HL-60/S4 treated with phorbol 12-myristate 13-acetate at 8.2 ng/mL for 4 days and 3 days (cell line): Measurements from ENCODE around the gene SCARB1.

Experiments
- in situ Hi-C: fragments of 300-500 bp; cut with MboI; formaldehyde crosslinking; loops from 2 replicates; pipeline ENCODE4 v1.15.0; 2022; ENCODE audit warnings: low sequenced_read_pairs

The SCARB1 gene

DNA sequence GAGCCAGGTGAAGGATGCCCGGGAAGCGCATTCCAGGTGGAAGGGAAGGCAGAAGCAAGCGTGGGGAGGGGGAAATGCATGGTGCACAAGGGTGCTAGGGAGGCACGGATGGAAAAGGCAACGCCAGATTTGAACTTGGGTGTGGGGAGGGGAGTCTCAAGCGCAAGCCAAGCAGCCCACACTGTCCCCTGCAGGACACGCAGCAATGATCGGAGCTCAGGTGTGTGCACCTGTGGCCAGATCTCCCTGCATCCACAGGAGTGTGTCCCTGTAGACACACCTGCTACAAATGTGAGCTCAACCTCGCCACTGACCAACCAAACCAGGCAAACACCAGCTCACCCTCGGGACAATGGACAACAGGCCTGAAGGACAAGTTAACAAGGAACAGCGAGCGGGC lies 63.2 kb downstream of the SCARB1 start:
- in situ Hi-C loops: no loop called here

DNA sequence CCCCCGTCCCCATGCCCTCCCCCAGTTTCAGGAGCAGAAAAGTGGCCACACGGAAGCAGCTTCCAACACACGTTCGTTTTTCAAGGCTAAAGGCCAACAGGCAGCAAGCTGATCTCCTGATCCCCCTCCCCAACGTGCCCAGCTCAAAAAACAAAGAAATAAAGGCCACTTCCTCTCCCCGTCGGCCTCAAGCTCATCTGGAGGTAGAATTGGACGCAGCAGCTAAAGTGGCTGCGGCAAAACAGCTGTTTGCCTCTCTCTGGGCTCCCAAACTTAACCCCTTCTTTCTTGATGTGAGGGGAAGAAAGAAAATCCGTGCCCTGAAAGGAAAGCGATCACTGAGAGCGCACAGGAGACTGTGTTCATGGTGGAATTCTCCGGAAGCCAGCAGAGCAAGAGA lies 66.3 kb downstream of the SCARB1 start:
- in situ Hi-C loops: no loop called here

DNA sequence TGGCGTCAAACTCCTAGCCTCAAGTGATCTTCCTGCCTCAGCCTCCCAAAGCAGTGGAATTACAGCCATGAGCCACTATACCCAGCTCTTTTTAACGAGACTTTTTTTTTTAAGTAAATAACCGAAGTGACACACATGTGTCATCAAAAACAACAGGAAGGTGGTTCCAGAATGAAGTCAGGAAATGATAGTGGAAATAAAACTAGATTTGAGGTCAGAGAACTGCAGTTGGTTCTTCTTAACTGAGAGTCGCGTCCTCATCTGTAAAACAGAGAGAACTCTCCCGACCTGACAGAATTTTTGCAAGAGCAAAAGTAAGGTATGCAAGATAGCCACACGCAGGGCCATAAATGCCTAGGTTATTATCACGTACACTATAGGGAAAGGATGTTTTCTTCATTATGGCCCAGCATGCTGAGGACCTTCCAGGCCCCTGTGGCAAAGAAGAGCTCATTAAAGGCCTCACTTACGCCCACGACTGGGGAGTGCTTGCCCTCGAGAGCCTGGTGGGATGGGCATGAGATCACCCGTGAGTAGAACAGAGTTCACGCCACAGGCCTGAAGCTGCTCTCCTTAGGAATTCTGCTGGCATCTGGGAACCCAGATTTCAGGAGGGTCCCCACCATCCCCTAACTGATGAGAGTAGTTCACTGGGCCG lies 67.2 kb downstream of the SCARB1 start:
- in situ Hi-C loops: no loop called here

DNA sequence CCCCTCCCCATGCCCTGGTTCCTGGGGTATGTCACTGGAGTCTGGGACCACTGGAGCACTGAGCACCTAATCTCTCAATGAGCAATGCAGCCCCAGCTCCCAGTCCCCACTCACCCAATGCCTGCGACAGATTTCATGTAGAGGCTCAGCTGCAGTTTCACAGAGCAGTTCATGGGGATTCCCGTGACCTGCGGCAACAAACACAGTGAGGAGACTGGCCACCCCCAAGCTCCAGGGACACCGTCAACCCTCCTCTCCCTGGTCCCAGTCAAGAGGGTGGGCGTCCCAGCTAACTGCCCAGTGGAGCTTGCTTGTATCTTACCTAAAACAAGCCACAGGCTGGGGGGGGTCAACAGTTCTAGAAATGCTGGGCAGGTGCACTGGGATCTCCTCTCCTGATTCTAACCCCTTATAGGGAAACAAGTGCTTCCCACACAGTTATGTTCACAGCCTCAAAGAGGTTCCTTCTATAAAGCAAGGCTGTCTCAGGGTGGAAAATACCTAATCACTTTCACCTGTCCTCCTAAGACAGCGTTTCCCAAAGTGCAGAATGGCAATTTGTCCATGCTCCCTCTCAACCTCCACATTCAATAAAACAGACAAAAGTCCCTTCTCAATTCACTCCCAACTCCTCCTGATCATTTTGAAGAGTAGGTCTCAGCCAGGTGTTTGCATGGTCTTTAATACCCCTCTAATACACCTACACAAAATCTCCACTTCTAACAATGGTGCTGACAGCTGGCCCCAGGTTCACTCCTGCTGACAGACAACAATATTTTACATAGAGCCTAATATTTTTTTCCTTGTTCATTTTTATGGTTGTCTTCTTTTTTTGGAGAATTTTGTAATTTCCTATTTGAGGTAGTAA lies 68.3 kb downstream of the SCARB1 start:
- in situ Hi-C loops: no loop called here

DNA sequence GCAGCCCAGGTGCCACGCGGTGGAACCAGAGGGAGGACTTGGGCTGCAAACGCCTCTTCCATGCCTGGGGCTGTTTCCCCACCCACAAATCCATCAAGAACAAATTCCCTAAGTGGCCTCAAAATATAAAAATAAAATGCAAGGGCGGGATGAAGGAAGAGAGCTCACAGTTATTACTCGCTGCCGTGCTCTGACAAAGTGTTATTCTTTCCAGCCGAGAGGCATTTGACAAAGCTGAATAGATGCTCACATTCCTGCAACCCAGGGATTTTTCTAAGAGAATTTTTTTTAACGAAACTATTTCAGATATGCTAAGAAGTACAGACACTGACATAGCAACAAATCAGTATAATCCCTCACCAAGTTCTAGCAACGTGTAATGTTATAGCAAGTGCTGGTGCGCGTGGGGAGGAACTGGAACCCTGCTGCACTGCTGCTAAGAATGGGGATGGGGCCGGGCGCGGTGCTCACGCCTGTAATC lies 70.7 kb downstream of the SCARB1 start:
- in situ Hi-C loops: no loop called here

DNA sequence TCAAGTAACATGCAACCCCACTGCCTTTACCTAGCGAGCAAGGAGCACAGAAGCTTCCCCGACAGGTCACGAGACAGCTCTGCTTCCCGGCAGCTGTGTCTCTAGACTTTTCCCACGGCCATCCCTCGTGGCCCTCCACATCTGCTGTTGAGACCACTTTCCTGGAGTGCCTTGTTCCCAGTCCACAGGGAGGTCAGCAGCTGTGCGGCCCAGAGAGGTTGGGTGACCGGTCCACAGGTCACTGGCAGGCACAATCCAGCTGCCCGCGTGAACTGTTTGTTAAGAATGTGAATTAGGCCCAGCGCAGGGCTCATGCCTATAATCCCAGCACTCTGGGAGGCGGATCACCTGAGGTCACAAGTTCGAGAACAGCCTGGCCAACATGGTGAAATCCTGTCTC lies 71.5 kb downstream of the SCARB1 start:
- in situ Hi-C loops: no loop called here

DNA sequence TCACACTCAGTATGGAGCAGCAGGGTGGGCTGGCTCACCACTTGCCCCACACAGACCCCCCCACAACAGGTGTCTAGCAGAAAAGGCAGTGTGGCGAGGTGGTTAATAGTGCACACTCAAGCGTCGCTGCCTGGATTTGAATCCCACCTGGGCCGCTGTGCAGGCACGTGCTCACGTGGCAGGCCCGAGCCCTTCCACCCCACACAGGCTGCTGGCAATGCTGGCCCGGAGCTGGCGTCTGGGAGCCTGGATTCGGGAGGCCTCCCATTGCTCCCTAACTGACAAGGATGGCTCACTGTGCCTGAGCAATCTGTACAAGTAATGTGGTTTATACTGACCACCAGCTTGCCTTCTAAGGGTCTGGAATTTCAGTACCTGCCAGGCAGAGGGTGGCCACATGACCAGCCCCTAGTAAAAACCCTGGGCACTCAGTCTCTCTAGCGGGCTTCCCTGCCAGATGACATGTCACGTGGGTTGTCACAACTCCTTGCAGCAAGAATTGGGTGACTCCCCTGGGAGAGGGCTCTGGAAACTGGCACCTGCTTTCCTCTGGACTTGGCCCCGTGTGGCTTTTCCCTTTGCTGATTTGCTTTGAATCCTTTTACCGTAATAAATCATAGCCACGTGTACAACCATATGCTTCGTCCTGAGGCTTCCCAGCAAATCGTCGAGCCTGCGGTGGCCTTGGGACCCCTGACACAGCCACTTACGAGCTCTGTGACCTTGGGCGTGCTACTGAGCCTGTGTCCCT lies 72.8 kb downstream of the SCARB1 start:
- in situ Hi-C loops: no loop called here

DNA sequence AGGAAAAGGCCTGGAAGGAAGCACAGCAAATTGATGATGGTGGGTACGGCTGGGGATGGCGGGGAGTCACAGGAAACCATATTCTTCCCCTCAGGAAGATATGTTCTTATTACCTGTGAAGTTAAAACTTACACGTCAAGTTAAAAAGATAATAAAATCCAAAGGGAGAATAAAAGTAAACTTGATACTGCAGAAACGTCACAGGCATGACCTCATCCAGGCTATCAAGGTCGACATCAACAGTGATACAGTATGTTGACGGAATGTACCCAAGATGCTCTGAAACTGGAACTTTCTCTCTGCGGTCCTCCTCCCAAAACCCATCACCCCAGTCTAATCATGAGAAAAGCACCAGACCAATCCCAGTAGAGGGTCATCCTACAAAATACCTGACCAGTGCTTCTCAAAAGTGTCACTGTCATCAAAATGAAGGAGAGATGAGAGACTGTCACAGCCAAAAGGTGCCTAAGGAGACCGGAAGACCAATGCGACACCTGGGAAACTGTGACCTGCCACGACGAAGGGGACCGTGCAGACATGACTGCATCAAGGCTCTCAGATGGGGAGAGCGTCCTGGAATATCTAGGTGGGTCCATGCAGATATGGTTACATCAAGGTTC lies 74.6 kb downstream of the SCARB1 start:
- in situ Hi-C loops: no loop called here

DNA sequence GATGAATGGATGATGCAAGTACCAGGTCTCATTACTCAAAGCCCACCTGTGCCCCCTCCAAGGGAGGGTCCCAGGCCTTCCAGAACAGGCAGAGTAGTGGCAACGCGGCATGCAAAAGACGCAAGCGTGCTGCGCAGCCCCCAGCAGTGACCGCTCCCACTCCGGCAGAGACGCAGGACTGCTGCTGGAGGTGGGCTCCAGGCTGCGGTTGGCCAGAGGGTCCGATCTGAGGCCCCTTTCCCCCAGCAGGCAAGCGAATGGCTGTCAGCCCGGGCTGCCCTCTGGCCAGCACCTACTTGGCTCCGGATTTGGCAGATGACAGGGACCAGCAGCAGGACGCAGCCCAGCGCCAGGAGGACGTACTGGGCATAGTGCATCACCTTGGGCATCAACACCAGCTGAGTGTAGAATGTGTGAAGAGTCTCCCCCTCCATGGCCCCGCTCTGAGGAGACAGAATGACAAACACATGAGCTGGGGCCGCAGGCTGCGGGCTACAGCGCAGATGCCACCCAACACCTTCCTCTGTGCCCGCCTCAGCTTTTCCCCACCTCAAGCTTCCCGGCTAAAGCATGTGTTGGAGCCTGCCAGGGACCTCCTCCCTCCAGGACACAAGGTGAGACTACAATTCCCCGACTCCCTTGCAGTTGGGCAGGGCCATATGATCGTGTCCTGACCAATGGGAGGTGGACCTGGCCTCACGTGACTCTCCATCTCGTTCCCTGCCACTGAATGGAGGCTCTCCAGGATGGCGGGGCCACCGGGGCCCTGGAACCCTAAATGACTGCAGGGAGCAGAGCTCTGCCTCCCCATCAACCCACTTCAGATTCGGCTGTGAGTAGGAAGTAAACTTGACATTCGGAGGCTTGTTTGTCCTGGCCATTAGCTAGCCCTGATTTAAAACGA lies 77.4 kb downstream of the SCARB1 start:
- in situ Hi-C loops: no loop called here

DNA sequence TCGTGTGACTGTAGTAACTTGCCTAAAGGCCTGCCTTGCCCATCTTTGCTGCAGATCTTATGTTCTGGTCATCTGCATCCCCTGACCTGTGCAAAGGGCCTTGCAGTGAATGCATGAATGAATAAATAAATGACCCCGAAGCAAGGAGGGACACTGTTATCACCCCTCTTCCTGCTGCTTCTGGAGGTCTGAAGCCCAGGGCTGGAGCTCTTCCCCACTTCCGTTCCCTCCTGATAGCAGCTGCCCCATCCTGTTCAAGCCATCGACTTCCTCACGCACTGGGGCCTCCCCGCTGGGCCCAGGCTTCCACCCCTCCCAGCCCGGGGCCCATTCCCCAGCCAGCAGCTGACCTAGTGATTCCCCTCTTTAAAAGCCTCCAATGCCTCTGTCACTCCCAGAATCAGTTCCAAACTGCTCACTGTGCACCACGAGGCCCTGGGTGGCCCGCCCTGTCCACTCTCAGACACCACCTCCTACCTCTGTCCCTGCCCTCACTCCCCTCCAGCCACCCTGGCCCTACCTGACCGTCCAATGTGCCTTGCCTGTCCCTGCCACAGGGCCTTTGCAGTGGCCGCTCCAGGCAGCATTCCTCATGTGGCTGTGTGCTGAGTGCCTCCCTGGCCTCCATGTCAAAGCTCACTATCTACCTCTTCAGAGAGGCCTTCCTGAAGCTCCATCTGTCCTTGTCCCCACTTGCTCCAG lies 78.6 kb downstream of the SCARB1 start:
- in situ Hi-C loops: no loop called here

DNA sequence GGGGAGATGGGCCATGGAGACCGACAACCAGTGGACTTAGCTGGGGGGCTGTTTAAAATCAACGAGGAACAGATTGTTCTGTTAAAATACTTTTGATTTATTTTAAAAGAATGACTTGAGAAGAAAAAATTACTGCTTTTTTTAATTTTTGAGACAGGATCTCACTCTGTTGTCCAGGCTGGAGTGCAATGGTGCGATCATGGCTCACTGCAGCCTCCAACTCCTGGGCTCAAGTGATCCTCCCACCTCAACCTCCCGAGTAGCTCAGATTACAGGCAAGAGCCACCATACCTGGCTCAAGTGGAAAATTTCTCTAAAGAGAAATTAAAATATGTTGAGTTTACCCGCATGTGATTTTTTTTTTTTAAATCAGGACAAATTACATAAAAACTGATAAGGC lies 80.6 kb downstream of the SCARB1 start:
- in situ Hi-C loops: no loop called here

DNA sequence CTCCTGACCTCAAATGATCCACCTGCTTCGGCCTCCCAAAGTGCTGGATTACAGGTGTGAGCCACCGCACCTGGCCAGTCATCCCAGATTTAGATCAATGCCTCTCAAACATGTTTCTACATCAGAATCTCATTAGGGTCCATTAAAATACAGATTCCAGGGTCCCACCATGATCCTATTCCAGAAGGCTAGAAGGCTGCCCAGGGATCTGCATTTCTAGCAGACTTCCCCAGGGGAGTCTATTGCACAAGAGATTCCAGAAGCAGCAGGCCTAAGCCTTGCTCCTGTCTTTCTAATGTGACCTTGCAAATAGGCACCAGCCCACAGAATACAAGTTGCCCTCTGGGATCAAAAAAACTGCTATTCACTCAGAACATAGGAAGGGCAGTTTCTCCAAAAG lies 81.5 kb downstream of the SCARB1 start:
- in situ Hi-C loops: no loop called here

DNA sequence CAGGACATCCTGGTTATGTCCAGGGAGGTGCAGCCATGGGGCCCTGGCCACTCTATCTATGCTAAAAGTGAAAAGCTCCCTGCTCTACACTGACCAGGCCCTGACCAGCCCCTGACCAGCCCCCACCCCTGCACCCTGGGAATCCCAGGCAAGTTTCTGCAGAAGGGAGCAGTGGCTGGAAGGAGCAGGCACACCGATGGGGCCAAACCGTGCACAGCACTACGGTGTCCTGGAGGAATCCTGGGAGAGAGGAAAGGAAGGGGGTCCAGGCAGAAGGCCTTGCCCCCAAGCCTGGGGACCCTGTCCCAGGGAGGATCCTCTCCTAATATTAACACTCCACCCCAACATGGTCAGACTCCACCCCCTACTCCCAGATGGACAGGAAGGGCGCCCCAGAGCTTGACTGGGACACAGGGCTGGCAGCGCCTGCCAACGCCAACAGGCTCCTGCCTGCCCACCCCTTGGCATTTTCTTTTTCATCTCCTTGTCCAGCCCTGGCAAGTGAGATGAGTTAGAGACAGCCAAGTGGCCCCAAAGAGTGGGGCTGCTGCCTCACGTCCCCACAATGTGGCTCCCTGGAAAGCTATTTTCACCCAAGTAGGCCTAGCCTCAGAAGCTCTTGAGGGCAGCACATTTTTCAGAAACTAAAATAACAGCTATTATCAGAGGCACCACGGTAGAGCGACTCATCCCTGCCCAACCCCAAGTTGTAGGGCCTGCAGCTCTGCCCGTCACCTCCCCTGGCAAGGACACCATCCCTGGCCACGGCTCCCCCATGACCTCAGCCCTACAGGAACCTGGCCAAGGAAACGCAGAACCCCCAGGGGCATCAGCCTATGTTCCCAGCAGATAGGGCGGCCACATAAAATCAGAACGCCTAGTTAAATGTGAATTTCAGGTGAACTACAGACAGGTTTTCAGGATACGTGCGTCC lies 82.6 kb downstream of the SCARB1 start:
- in situ Hi-C loops: no loop called here

DNA sequence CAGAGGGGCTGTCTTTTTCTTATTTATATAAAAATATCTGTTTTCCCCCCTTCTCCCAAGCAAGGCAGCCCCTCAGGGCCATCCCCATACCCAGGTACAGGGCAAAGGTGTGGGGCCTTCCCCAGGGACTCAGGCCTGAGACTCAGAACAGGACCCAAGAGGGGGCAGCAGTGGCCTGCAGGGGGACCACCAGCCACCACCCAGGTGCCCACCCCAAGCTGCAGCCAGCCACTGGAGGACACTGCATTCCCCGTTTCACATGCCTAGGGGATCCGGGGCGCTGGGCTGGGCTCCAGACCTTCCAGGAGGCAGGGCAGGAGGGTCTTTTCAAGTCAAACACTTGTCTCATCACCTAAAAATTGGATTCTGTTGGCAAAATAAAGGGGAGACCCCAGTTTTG lies 83.3 kb downstream of the SCARB1 start:
- in situ Hi-C loops: no loop called here

DNA sequence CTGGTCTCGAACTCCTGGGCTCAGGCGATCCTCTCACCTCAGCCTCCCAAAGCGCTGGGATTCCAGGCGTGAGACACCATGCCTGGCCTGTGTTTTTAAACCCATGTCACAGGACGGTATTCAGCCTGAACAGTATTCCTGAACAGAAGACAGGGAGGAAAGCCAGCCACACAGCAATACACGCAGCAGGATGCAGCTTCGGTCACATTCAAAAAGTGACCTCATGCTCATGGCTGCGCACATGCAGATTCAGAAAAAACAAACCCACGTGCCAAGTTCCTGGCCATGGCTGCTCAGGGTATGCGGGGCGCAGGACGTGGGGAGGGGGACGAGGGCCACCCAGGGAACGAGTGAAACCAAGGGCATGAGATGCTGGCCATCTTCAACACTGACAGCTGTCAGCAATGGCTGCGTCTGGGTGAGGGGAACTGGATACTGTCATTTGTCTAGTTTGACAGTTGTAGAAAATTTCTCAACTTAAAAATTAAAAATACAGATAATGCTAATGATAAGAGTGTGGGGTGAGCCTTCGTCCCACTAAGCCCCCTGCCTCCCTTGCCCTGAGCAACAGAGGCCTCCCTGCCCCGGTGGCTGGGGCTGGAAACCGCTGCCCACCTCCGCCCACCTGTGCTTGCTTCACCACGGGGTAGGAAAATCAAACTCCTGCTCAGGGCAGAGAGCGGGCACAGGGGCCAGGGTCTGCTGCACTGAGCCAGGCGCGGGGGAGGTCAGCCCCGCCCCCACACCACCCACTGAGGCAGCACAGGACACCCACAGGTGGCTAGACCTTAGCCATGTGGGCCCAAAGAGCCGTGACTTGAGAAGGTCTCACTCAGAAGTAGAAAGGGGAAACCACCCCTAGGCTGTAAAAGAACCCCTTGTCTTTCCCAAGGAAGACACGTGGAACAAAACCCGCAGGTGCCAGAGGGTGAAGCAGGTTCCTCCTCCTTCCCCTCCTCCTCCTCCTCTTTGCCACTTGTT lies 84.2 kb downstream of the SCARB1 start:
- in situ Hi-C loops: no loop called here

DNA sequence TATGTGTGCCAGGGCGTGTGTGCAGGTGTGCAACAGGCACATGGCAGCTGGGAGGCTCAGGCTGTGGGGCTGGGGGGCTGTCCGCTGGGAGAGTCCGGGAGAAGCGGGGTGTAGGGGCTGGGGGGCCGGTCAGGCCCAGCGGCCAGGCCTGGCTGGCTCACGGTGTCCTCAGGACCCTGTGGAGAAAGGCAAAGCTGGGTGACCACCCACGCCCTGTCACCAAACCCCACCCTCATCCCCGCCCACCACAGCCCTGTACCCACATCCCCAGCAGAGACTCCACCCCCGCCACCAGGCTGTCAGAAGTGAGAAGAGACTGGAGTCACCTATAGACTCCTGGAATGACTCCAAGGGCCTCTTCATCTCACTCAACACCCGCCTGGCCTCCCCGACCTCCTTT lies 85.3 kb downstream of the SCARB1 start:
- in situ Hi-C loops: no loop called here
